H9 (cell line): Measurements from ENCODE around the gene ABCC2. TPM values are rescaled to one million over a fixed set of nuclear protein-coding genes. Genes with fewer than 3 reads are reported as not detected.

Experiments used
- DNase-seq: peaks from one replicate; pipeline ENCODE4 v3.0.0-alpha.2; 2017
- H2AFZ ChIP-seq: one replicate; pipeline ENCODE4 v1.6.1; 2013; ENCODE audit warnings: mild to moderate bottlenecking, low read length, control low read depth, moderate library complexity
- H2AK5ac ChIP-seq: 2 replicates; pipeline ENCODE4 v1.6.1; 2013; ENCODE audit warnings: low read length, control low read depth, mixed read lengths; ENCODE audit not compliant: insufficient read length
- H2BK120ac ChIP-seq: one replicate; pipeline ENCODE4 v1.6.1; 2013; ENCODE audit warnings: low read depth, mild to moderate bottlenecking, low read length, control low read depth, inconsistent platforms; ENCODE audit not compliant: poor library complexity, severe bottlenecking
- H2BK12ac ChIP-seq: 2 replicates; pipeline ENCODE4 v1.6.1; 2013; ENCODE audit warnings: low read length, control low read depth, mixed read lengths, low read depth; ENCODE audit not compliant: insufficient read length
- H2BK15ac ChIP-seq: 2 replicates; pipeline ENCODE4 v1.6.1; 2013; ENCODE audit warnings: low read depth, low read length, control low read depth
- H2BK20ac ChIP-seq: one replicate; pipeline ENCODE4 v1.6.1; 2013; ENCODE audit warnings: low read depth, mild to moderate bottlenecking, low read length, control low read depth, inconsistent platforms; ENCODE audit not compliant: poor library complexity, severe bottlenecking
- H2BK5ac ChIP-seq: 2 replicates; pipeline ENCODE4 v1.6.1; 2013; ENCODE audit warnings: low read length, control low read depth, mixed read lengths; ENCODE audit not compliant: insufficient read length
- H3K14ac ChIP-seq: 2 replicates; pipeline ENCODE4 v1.6.1; 2013; ENCODE audit warnings: low read length, control low read depth; ENCODE audit not compliant: insufficient read depth
- H3K18ac ChIP-seq: 2 replicates; pipeline ENCODE4 v1.6.1; 2013; ENCODE audit warnings: low read depth, mild to moderate bottlenecking, mixed read lengths, low read length, control low read depth; ENCODE audit not compliant: insufficient read length
- H3K23ac ChIP-seq: 2 replicates; pipeline ENCODE4 v1.6.1; 2013; ENCODE audit warnings: low read length, control low read depth, mixed read lengths, low read depth; ENCODE audit not compliant: insufficient read length
- H3K23me2 ChIP-seq: 2 replicates; pipeline ENCODE4 v1.6.1; 2013; ENCODE audit warnings: low read depth, mild to moderate bottlenecking, mixed read lengths, low read length, control low read depth; ENCODE audit not compliant: insufficient read length, poor library complexity, severe bottlenecking
- H3K27ac ChIP-seq: 2 replicates; pipeline ENCODE4 v1.5.1; 2013; ENCODE audit warnings: low read length, control low read depth, mixed read lengths, low read depth; ENCODE audit not compliant: insufficient read length
- H3K27me3 ChIP-seq: 2 replicates; pipeline ENCODE4 v1.6.1; 2013; ENCODE audit warnings: low read length, control low read depth, inconsistent platforms; ENCODE audit not compliant: insufficient read depth
- H3K4ac ChIP-seq: 2 replicates; pipeline ENCODE4 v1.6.1; 2013; ENCODE audit warnings: low read depth, mild to moderate bottlenecking, control low read depth, inconsistent platforms, low read length, moderate library complexity
- H3K4me1 ChIP-seq: 2 replicates; pipeline ENCODE4 v1.6.1; 2013; ENCODE audit warnings: low read length, control low read depth, inconsistent platforms; ENCODE audit not compliant: insufficient read depth
- H3K4me2 ChIP-seq: 2 replicates; pipeline ENCODE4 v1.6.1; 2013; ENCODE audit warnings: low read length, control low read depth, mixed read lengths; ENCODE audit not compliant: insufficient read length, insufficient read depth
- H3K56ac ChIP-seq: 2 replicates; pipeline ENCODE4 v1.6.1; 2013; ENCODE audit warnings: low read depth, mild to moderate bottlenecking, mixed read lengths, low read length, control low read depth; ENCODE audit not compliant: insufficient read length
- H3K79me1 ChIP-seq: 2 replicates; pipeline ENCODE4 v1.6.1; 2013; ENCODE audit warnings: low read depth, mild to moderate bottlenecking, moderate library complexity, low read length, control low read depth, inconsistent platforms; ENCODE audit not compliant: insufficient read depth, poor library complexity, severe bottlenecking
- H3K79me2 ChIP-seq: 2 replicates; pipeline ENCODE4 v1.6.1; 2013; ENCODE audit warnings: low read length, control low read depth, inconsistent platforms; ENCODE audit not compliant: insufficient read depth
- H3K9ac ChIP-seq: 2 replicates; pipeline ENCODE4 v1.6.1; 2013; ENCODE audit warnings: low read length, control low read depth, mixed read lengths; ENCODE audit not compliant: insufficient read length; ENCODE audit errors: extremely low read depth
- H3K9me3 ChIP-seq: one replicate; pipeline ENCODE4 v1.6.1; 2013; ENCODE audit warnings: low read depth, low read length, inconsistent platforms; ENCODE audit not compliant: control insufficient read depth
- H3T11ph ChIP-seq: one replicate; pipeline ENCODE4 v1.6.1; 2013; ENCODE audit warnings: mild to moderate bottlenecking, low read length, control low read depth, inconsistent platforms
- H4K20me1 ChIP-seq: one replicate; pipeline ENCODE4 v1.6.1; 2013; ENCODE audit not compliant: control insufficient read depth, insufficient read length, insufficient read depth
- H4K5ac ChIP-seq: 2 replicates; pipeline ENCODE4 v1.6.1; 2013; ENCODE audit warnings: low read depth, mild to moderate bottlenecking, mixed read lengths, low read length, control low read depth; ENCODE audit not compliant: insufficient read length
- H4K8ac ChIP-seq: replicated peaks from 2 replicates; pipeline ENCODE4 v1.6.1; 2013; ENCODE audit warnings: low read length, control low read depth, mixed read lengths, low read depth; ENCODE audit not compliant: insufficient read length
- H4K91ac ChIP-seq: 2 replicates; pipeline ENCODE4 v1.6.1; 2013; ENCODE audit warnings: low read depth, mild to moderate bottlenecking, moderate library complexity, mixed read lengths, low read length, control low read depth; ENCODE audit not compliant: insufficient read length
- H3K27ac Mint-ChIP-seq, 3 experiments: 2 replicates in 2 of 3; 3 replicates in 1 of 3; pipeline ENCODE4 v1.8.0; 2020 to 2021; ENCODE audit warnings: mixed read lengths in 3 of 3, mild to moderate bottlenecking in 1 of 3, moderate library complexity in 1 of 3
- H3K27me3 Mint-ChIP-seq: 2 replicates; pipeline ENCODE4 v1.8.0; 2021; ENCODE audit warnings: low read depth, mild to moderate bottlenecking, moderate library complexity, mixed read lengths
- H3K36me3 Mint-ChIP-seq, 3 experiments: 2 replicates in 2 of 3; 3 replicates in 1 of 3; pipeline ENCODE4 v1.8.0; 2020 to 2021; ENCODE audit warnings: low read depth in 3 of 3, mixed read lengths in 3 of 3; ENCODE audit not compliant: insufficient read depth in 1 of 3
- H3K4me1 Mint-ChIP-seq, 2 experiments: 2 replicates each; pipeline ENCODE4 v1.8.0; 2020; ENCODE audit warnings: mixed read lengths in 2 of 2
- H3K4me3 Mint-ChIP-seq, 2 experiments: 2 replicates in 1 of 2; 3 replicates in 1 of 2; pipeline ENCODE4 v1.8.0; 2020 to 2021; ENCODE audit warnings: mild to moderate bottlenecking in 2 of 2, mixed read lengths in 2 of 2, moderate library complexity in 1 of 2
- H3K9me3 Mint-ChIP-seq, 2 experiments: 2 replicates in 1 of 2; 3 replicates in 1 of 2; pipeline ENCODE4 v1.8.0; 2020; ENCODE audit warnings: mild to moderate bottlenecking in 2 of 2, mixed read lengths in 2 of 2, moderate library complexity in 1 of 2
- WGBS: extraction: QIAGEN DNeasy Blood & Tissue Kit; methylation state at CpG from one replicate; pipeline ENCODE4 v1.1.7; 2013; ENCODE audit warnings: missing lambda C conversion rate, low lambda C conversion rate, mixed read lengths; ENCODE audit not compliant: insufficient read length; ENCODE audit errors: extremely low coverage; 5-methylcytosine and 5-hydroxymethylcytosine counted together
- total RNA-seq: library from RNA; stranded (reverse); gene quantifications from 2 replicates; pipeline ENCODE4 v1.2.1, GENCODE V29; 2021
- TF ChIP-seq, protein P1 (sequence below): fragments of 200-600 bp; sonication (generic); conservative IDR thresholded peaks from 3 replicates; pipeline ENCODE4 v1.8.0; 2021; ENCODE audit warnings: antibody characterized with exemption, mild to moderate bottlenecking

The ABCC2 gene
- total RNA-seq, 1 experiment from 2014 or later: 0.68 TPM

GRCh38 chr10:99804471-99804870, 22.0 kb downstream of the ABCC2 start:
- no peaks in the 10 kb centered on the region for H3K9me3 Mint-ChIP-seq
- H3K36me3 Mint-ChIP-seq: no peaks in the 10 kb centered on the region
- H3K23ac ChIP-seq: no peak overlapping the region
- H3K27me3 Mint-ChIP-seq: no peaks in the 10 kb centered on the region; the same call in none of the 2 replicates
- no peak overlapping the region for H3K27ac ChIP-seq
- DNase-seq: no peak
- H3K18ac ChIP-seq: no peak overlapping the region
- no peak overlapping the region for H4K91ac ChIP-seq
- no peak overlapping the region for H2BK120ac ChIP-seq
- H4K20me1 ChIP-seq: no peaks in the 10 kb centered on the region
- H3K56ac ChIP-seq: no peak overlapping the region
- no peak overlapping the region for H4K8ac ChIP-seq
- H3K4me1 ChIP-seq: no peaks in the 10 kb centered on the region
- H3K9me3 ChIP-seq: no peaks in the 10 kb centered on the region
- H2BK20ac ChIP-seq: no peak overlapping the region
- H3K79me1 ChIP-seq: no peaks in the 10 kb centered on the region
- H3K4ac ChIP-seq: no peak overlapping the region
- no peak overlapping the region for H2BK5ac ChIP-seq
- H3K4me3 Mint-ChIP-seq: no peak overlapping the region
- no peak overlapping the region for H2AFZ ChIP-seq
- WGBS: no CpG with 5 or more reads among the region's 3 CpGs
- no peaks in the 10 kb centered on the region for H3K23me2 ChIP-seq
- no peak overlapping the region for H2BK15ac ChIP-seq
- no peak overlapping the region for H3K27ac Mint-ChIP-seq
- H3K27me3 ChIP-seq: no peaks in the 10 kb centered on the region
- no peak overlapping the region for H2AK5ac ChIP-seq
- H3T11ph ChIP-seq: no peak overlapping the region
- H4K5ac ChIP-seq: no peak overlapping the region
- no peak overlapping the region for H2BK12ac ChIP-seq
- no peak overlapping the region for H3K14ac ChIP-seq
- TF ChIP-seq, protein P1, sequence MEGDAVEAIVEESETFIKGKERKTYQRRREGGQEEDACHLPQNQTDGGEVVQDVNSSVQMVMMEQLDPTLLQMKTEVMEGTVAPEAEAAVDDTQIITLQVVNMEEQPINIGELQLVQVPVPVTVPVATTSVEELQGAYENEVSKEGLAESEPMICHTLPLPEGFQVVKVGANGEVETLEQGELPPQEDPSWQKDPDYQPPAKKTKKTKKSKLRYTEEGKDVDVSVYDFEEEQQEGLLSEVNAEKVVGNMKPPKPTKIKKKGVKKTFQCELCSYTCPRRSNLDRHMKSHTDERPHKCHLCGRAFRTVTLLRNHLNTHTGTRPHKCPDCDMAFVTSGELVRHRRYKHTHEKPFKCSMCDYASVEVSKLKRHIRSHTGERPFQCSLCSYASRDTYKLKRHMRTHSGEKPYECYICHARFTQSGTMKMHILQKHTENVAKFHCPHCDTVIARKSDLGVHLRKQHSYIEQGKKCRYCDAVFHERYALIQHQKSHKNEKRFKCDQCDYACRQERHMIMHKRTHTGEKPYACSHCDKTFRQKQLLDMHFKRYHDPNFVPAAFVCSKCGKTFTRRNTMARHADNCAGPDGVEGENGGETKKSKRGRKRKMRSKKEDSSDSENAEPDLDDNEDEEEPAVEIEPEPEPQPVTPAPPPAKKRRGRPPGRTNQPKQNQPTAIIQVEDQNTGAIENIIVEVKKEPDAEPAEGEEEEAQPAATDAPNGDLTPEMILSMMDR: no peak
- H3K4me1 Mint-ChIP-seq: no peaks in the 10 kb centered on the region
- no peak overlapping the region for H3K9ac ChIP-seq
- no peak overlapping the region for H3K4me2 ChIP-seq
- no peaks in the 10 kb centered on the region for H3K79me2 ChIP-seq
